Uterus (tissue), 4 donors: Measurements from ENCODE around the gene STAP2. TPM values are rescaled to one million over a fixed set of nuclear protein-coding genes. Genes with fewer than 3 reads are reported as not detected.

Source experiments
- DNase-seq, 2 donors: peaks; one replicate each; pipeline ENCODE4 v3.0.0-alpha.2; 2019 to 2020
- H3K27ac ChIP-seq, 2 donors: fragments of 200-600 bp; sonication (generic); 1 replicate in 1 of 2; 2 replicates in 1 of 2; pipeline ENCODE4 v1.5.1; 2016 to 2018
- H3K27me3 ChIP-seq, 2 donors: fragments of 200-600 bp; sonication (generic); one replicate each; pipeline ENCODE4 v1.5.1; 2018 to 2019; ENCODE audit warnings: control low read depth in 1 of 2
- H3K36me3 ChIP-seq, 2 donors: fragments of 200-600 bp; sonication (generic); one replicate each; pipeline ENCODE4 v1.5.1; 2019; ENCODE audit warnings: control low read depth in 1 of 2
- H3K4me1 ChIP-seq, 2 donors: fragments of 200-600 bp; sonication (generic); one replicate each; pipeline ENCODE4 v1.5.1; 2018 to 2019; ENCODE audit warnings: control low read depth in 1 of 2
- H3K4me3 ChIP-seq, 2 donors: fragments of 200-600 bp; sonication (generic); 1 replicate in 1 of 2; 2 replicates in 1 of 2; pipeline ENCODE4 v1.5.1; 2018 to 2019; ENCODE audit warnings: mild to moderate bottlenecking in 1 of 2
- H3K9me3 ChIP-seq, 2 donors: fragments of 200-600 bp; sonication (generic); one replicate each; pipeline ENCODE4 v1.5.1; 2019; ENCODE audit warnings: control low read depth in 1 of 2
- POLR2A ChIP-seq, 2 donors: fragments of 450-650 bp; IDR thresholded peaks; one replicate each; pipeline ENCODE4 v1.6.1; 2016; ENCODE audit warnings: antibody characterized with exemption in 2 of 2, mild to moderate bottlenecking in 1 of 2, moderate library complexity in 1 of 2
- intact Hi-C: fragments of 100-400 bp; cut with DNase I; formaldehyde crosslinking; loops from one replicate; pipeline ENCODE4 v1.15.1; 2023; ENCODE audit warnings: low total_unique reads
- total RNA-seq, 4 donors: library from RNA; depleted of rRNA in 3 of 4; stranded (reverse); fragments of >200 nt in 3 of 4; gene quantifications; one replicate each; pipeline versions ENCODE4 v1.1.0 to v1.2.4, GENCODE V29; 2014 to 2023
- TF ChIP-seq, protein P1 (sequence below), 4 experiments: fragments of 200-600 bp in 2 of 4; fragments of 450-650 bp in 2 of 4; sonication (generic) in 2 of 4; IDR thresholded peaks; one replicate each; pipeline ENCODE4 v1.5.1; 2016 to 2019; ENCODE audit warnings: antibody characterized with exemption in 4 of 4, mild to moderate bottlenecking in 2 of 4, moderate library complexity in 1 of 4
- donor health status: DM: yes; HTN: yes; CAD: no.

The STAP2 gene
- total RNA-seq, 4 donors from 2014 or later = 0.29 to 9.4 (median 6.2) TPM

DNA sequence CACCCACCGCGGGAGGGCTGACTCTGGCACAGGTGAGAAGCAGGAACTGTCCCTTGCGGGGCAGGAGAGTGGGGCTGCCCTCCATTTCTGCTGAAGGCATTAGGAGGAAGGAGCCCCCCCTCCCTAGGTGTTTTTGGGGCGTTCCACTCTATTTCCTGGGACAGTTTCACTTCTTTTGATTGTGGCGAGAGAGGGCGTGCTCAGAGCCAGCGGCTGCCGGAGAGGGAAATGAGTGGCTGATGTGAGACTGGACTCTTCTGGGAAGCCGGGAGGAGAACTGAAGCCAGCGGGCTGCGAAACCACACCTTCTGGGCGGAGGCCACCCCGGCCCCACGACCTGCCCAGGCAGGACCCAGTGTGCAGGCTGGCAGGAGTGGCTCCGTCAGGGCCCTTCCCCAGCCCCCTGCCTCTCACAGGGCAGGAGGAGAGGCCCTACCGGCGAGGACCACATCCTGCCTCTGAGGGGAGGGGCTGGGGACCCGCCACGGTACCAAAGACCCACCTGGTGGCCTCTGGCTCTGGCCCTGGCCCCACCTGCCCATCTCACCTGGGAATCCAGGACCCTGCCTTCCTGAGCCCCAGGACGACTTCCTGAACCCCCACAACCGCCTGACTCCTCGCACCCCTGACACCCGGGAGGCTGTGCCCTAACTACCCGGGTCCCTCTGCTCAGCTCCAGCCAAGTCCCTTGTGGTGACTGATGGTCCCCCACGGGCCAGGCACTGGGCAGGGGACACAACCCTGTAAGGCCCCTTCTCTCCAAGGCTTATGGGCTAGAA, 30.7 kb upstream of the STAP2 start:
- Histone ChIP-seq H3K9me3 (no peaks in the 10 kb centered on the region), H3K4me1 (peaks cover 7 to 31% of the 10 kb centered on the region in 2 donors), H3K36me3 (no peaks in the 10 kb centered on the region), H3K27ac (peak overlapping the region; percentile 63 to 68), H3K4me3 (peak overlapping the region; percentile 1 to 4), H3K27me3 (no peaks in the 10 kb centered on the region)
- peak in 1 of 2 donors; percentile 62 for DNase-seq
- intact Hi-C loops = no loop called here
- TF ChIP-seq POLR2A (IDR thresholded peaks at IDR 0.05) = no peak
- TF ChIP-seq, protein P1, sequence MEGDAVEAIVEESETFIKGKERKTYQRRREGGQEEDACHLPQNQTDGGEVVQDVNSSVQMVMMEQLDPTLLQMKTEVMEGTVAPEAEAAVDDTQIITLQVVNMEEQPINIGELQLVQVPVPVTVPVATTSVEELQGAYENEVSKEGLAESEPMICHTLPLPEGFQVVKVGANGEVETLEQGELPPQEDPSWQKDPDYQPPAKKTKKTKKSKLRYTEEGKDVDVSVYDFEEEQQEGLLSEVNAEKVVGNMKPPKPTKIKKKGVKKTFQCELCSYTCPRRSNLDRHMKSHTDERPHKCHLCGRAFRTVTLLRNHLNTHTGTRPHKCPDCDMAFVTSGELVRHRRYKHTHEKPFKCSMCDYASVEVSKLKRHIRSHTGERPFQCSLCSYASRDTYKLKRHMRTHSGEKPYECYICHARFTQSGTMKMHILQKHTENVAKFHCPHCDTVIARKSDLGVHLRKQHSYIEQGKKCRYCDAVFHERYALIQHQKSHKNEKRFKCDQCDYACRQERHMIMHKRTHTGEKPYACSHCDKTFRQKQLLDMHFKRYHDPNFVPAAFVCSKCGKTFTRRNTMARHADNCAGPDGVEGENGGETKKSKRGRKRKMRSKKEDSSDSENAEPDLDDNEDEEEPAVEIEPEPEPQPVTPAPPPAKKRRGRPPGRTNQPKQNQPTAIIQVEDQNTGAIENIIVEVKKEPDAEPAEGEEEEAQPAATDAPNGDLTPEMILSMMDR (IDR thresholded peaks at IDR 0.05) = peak in 1 of 4 experiments; percentile 6

DNA sequence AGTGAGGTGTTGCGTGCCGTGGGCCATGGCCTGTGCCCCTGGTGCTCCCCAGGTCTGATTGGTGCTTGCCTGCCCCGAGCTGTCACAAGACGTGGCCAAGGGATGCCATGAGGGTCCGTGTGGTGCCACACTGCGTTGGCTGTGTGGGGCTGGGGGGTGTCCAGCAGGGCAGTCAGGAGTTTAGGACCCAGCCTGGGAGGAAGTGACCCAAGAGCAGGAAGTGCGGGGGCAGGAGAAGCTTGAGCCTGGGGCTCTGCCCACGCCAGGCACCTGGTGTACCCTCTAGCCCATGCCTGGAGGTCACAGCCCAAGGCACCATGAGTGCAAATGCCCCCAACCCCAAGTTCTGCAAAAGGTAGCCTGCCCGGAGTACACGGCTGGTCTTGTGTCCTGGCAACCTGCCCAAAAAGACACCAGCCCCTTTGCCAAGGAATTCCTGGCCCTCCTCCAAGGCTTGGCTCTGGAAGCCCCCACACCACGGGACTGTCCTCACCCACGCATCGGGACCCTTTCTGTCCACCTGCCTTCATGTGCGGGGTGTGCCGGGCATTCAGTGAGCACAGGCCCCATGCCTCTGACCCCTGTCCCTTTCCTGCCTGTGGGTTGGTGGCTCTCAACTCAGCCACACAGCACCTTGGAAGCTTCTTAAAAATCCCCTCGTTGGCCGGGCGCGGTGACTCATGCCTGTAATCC, 29.6 kb upstream of the STAP2 start:
- H3K4me1 ChIP-seq = peaks cover 0 to 21% of the 10 kb centered on the region in 2 donors
- intact Hi-C loops = no loop called here

DNA sequence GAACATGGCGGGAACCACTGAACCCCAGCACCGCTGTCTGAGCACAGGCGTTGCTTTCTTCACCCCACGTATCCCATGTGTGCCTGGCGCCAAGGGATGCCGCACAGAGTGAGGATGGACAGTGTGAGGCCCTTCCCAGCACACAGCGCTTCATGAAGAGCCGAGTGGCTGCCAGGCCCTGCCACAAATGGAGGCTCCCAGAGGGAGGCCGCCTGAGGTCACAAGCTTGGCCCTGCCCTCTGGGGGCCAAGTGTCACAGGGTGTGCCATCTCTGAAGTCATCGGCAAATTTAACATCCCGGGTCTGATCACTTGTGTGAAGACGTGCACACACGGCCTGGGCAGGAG, 29.1 kb upstream of the STAP2 start:
- Histone ChIP-seq H3K27ac (peak overlapping the region; percentile 63 to 68), H3K4me1 (peaks cover 0 to 21% of the 10 kb centered on the region in 2 donors), H3K9me3 (no peaks in the 10 kb centered on the region), H3K4me3 (no peak overlapping the region), H3K36me3 (no peaks in the 10 kb centered on the region), H3K27me3 (no peaks in the 10 kb centered on the region)
- intact Hi-C loops = no loop called here
- TF ChIP-seq, protein P1 (IDR thresholded peaks at IDR 0.05) = no peak
- no peak for DNase-seq

More for the DNA sequence above, 29.6 kb upstream of the STAP2 start:
- Histone ChIP-seq H3K4me3 (no peak overlapping the region), H3K27ac (peak overlapping the region; percentile 63 to 68), H3K9me3 (no peaks in the 10 kb centered on the region), H3K36me3 (no peaks in the 10 kb centered on the region), H3K27me3 (no peaks in the 10 kb centered on the region)
- peak; percentile 49 for DNase-seq
- no peak for TF ChIP-seq POLR2A (IDR thresholded peaks at IDR 0.05)

DNA sequence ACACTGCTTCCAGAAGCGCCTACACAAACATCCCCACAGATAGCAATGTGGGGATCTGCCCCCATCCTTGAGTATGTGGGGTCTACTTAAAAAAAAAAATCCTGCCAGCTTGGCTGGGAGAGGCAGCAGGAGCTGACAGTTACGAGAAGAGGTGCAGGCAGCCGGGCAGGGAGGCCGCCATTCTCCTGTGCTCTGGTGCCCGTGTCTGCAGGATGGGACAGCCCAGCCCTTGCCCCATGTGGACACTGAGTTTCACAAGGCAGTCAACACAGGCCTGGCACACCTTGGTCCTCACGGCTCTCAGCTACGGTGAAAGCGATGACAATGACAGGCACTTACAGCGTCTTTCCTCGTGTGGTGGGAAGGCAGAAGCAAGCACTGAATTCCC, 28.7 kb upstream of the STAP2 start:
- Histone ChIP-seq H3K4me1 (peaks cover 0 to 21% of the 10 kb centered on the region in 2 donors), H3K4me3 (no peak overlapping the region), H3K27ac (no peak overlapping the region), H3K36me3 (no peaks in the 10 kb centered on the region), H3K27me3 (no peaks in the 10 kb centered on the region), H3K9me3 (no peaks in the 10 kb centered on the region)
- no peak for DNase-seq
- intact Hi-C loops = no loop called here
- TF ChIP-seq POLR2A (IDR thresholded peaks at IDR 0.05) = no peak
- TF ChIP-seq, protein P1 (IDR thresholded peaks at IDR 0.05) = no peak

DNA sequence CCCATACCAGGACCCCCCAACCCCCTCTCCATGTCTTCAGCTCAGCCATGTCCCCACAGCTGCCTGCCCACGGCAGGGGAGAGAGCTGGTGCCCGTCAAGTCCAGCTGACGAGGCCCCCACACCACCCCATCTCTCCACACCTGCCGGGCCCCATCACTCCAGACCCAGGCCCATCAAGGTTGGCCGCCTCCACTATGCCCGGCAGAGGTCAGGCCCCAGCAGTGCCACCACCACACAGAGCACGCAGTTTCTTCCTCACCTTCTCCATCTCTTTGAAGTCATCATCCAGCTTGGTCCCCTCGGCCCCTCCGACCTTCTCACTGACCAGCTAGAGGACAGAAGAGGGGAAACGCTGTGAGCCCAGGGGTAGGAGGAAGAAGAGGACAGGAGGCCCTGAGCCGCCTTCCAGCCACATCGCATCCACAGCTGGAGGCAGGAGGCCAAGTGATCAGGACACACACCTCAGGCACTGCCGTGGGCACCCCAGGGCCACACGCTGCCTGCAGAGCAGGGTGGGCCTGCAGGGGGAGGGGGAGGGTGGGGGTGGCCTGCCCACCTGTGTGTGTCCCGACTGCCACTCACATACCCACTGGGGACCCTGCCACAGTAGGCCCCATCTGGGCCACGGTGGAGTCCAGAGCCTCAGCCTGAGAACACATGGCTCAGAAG, 28.2 kb upstream of the STAP2 start:
- DNase-seq = no peak
- TF ChIP-seq, protein P1 (IDR thresholded peaks at IDR 0.05) = no peak
- TF ChIP-seq POLR2A (IDR thresholded peaks at IDR 0.05) = no peak
- Histone ChIP-seq H3K9me3 (no peaks in the 10 kb centered on the region), H3K4me3 (no peak overlapping the region), H3K4me1 (peaks cover 0 to 21% of the 10 kb centered on the region in 2 donors), H3K36me3 (no peaks in the 10 kb centered on the region), H3K27me3 (no peaks in the 10 kb centered on the region), H3K27ac (no peak overlapping the region)
- intact Hi-C loops = no loop called here
